ENCODE results near the gene TMEM141.
"Not testable (repeated sequence)": the region's sequence is repeated elsewhere in the genome, so short reads cannot be mapped to it uniquely, and the experiment has no call there.

TMEM141 gene

DNA sequence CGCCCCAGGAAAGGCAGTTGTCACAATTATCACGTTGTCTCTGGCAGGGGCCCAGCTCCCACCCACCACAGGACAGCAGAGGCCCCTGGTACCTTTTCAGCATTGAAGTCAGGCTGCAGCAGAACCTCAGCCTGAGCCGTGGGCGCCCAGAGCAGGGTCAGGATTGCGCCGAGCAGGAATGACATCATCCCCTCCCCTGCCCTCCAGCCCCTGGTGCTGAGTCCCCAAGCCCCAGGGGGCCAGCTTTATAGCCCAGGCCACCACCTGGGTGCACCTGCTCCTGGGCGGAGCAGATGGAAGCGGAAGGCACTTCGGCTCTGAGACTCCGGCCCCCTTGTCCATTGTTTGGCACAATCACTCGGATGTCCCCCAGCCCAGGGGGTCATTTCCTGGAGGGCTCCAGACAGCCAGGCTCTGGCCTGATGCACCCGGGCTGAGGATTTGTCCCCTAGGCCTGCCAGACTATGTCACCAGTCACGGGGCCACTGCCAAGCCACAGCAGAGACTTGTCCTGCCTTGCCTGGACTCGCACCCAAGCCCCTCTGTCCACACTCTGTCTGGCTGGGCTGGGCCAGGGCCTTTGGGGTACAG lies 26.7 kb upstream of the TMEM141 start, which contains the start of gene LCN15:
Gene LCN15 (minus strand): TSS at position 218 of the 591 bp plus-strand sequence. CDS start 30 bp downstream, at position 188.
- Histone ChIP-seq H3K27me3 (ENCODE audit: low read depth, low read length) (no peaks in the 10 kb centered on the region), H3K4me1 (ENCODE audit: control insufficient read depth in 1 of 2, insufficient read depth in 2 of 2, low read length in 2 of 2) (peaks cover 0 to 7% of the 10 kb centered on the region in 2 donors), H3K4me3 (ENCODE audit: low read depth in 1 of 2, low read length in 2 of 2) (no peak within 1 kb of the TSS), H3K27ac (ENCODE audit: low read length) (no peak within 1 kb of the TSS), H3K36me3 (ENCODE audit: control insufficient read depth in 1 of 2, insufficient read depth in 2 of 2, low read length in 2 of 2) (no peaks in the 10 kb centered on the region), H3K9me3 (ENCODE audit: control insufficient read depth in 1 of 2, low read length in 2 of 2) (no peaks in the 10 kb centered on the region)

- Histone ChIP-seq H3K4me1 (ENCODE audit: control insufficient read depth in 1 of 2, insufficient read depth in 2 of 2, low read length in 2 of 2) (peaks cover 0 to 7% of the 10 kb centered on the region in 2 donors), H3K27ac (ENCODE audit: low read length) (no peak overlapping the region), H3K9me3 (ENCODE audit: control insufficient read depth in 1 of 2, low read length in 2 of 2) (no peaks in the 10 kb centered on the region), H3K36me3 (ENCODE audit: control insufficient read depth in 1 of 2, insufficient read depth in 2 of 2, low read length in 2 of 2) (no peaks in the 10 kb centered on the region), H3K4me3 (ENCODE audit: low read depth in 1 of 2, low read length in 2 of 2) (no peak overlapping the region), H3K27me3 (ENCODE audit: low read depth, low read length) (no peaks in the 10 kb centered on the region)
Measured at GRCh38 chr9:136765041-136765440, 26.1 kb upstream of the TMEM141 start.

GRCh38 chr9:136765745-136766409 lies 25.3 kb upstream of the TMEM141 start:
- H3K36me3 ChIP-seq (ENCODE audit: control insufficient read depth in 1 of 2, insufficient read depth in 2 of 2, low read length in 2 of 2); H3K27ac ChIP-seq (ENCODE audit: low read length); H3K4me3 ChIP-seq (ENCODE audit: low read depth in 1 of 2, low read length in 2 of 2); H3K4me1 ChIP-seq (ENCODE audit: control insufficient read depth in 1 of 2, insufficient read depth in 2 of 2, low read length in 2 of 2); H3K27me3 ChIP-seq (ENCODE audit: low read depth, low read length); H3K9me3 ChIP-seq (ENCODE audit: control insufficient read depth in 1 of 2, low read length in 2 of 2): not testable (repeated sequence)

DNA sequence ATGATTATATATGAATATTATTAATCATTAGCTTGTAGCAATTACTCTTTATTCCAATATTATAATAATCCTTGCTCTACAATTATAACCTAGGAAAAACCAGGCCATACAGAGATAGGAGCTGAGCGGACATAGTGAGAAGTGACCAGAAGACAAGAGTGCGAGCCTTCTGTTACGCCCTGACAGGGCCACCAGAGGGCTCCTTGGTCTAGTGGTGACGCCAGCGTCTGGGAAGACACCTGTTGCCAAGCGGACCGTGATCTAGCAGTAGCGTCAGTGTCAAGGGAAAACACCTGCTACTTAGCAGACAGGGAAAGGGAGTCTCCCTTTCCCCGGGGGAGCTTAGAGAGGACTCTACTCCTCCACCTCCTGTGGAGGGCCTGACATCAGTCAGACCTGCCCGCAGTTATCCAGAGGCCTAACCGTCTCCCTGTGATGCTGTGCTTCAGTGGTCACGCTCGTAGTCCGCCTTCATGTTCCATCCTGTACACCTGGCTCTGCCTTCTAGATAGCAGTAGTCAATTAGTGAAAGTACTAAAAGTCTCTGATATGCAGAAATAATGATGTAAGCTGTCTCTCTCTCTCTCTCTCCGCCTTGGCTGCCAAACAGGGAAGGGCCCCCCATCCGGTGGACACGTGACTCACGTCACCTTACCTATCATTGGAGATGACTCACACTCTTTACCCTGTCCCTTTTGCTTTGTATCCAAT lies 24.6 kb upstream of the TMEM141 start:
- not testable (repeated sequence) for H3K27ac ChIP-seq (ENCODE audit: low read length); H3K4me1 ChIP-seq (ENCODE audit: control insufficient read depth in 1 of 2, insufficient read depth in 2 of 2, low read length in 2 of 2)

DNA sequence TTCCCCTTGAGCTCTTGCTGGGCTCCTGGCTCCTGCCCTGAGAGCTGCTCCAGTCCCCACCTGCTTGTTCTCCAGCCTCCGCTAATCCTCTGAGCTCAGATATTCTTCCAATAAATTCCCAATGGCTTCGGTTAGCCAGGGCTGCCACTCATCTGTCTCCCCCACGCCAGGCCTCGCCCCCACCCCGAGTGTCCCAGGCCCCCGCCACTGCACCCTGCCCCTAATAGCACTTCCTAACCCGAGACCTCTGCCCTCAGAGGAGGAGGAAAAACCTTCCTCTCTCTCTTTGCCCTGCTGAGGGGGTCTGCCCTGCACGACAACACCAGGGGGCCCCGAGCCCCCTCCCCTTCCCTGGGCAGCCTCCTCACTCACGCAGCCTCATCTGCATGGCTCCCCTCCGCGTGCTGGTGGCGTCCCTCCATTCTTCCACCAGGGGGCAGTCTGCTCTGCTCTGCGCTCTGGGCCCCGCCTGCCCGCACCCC lies 21.4 kb upstream of the TMEM141 start:
- no peak overlapping the region for H3K4me3 ChIP-seq (ENCODE audit: low read depth in 1 of 2, low read length in 2 of 2)
- no peaks in the 10 kb centered on the region for H3K36me3 ChIP-seq (ENCODE audit: control insufficient read depth in 1 of 2, insufficient read depth in 2 of 2, low read length in 2 of 2)
- peaks cover 5 to 6% of the 10 kb centered on the region in 2 donors for H3K9me3 ChIP-seq (ENCODE audit: control insufficient read depth in 1 of 2, low read length in 2 of 2)
- H3K27ac ChIP-seq (ENCODE audit: low read length) = no peak overlapping the region
- no peaks in the 10 kb centered on the region for H3K4me1 ChIP-seq (ENCODE audit: control insufficient read depth in 1 of 2, insufficient read depth in 2 of 2, low read length in 2 of 2)
- H3K27me3 ChIP-seq (ENCODE audit: low read depth, low read length) = no peaks in the 10 kb centered on the region

More for the DNA sequence above, 24.6 kb upstream of the TMEM141 start:
- H3K36me3 ChIP-seq (ENCODE audit: control insufficient read depth in 1 of 2, insufficient read depth in 2 of 2, low read length in 2 of 2); H3K9me3 ChIP-seq (ENCODE audit: control insufficient read depth in 1 of 2, low read length in 2 of 2); H3K27me3 ChIP-seq (ENCODE audit: low read depth, low read length); H3K4me3 ChIP-seq (ENCODE audit: low read depth in 1 of 2, low read length in 2 of 2): not testable (repeated sequence)

DNA sequence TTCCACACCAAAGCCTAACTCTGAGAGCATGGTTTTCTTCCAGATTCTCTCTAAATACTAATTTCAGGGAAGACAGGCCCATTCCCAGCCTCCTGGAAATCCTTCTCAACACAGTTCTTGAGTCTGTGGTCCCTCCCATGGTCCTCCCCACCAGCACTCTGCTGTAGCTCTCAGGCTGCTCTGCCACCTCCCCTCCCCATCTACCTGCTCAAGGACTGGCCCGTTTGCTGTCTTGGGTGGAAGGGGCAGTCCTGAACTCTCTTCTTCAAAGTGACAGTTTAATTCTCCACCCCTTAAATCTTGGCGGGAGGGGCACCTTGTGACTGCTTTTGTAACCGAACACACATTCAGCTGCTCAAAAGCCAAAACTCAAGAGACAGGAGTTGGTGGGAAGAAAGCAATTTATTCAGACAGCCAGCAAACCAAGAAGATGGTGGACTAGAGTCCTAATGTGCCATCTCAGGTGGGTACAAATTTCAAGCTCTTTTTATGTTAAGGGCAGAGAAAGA lies 19.2 kb upstream of the TMEM141 start:
- H3K36me3 ChIP-seq (ENCODE audit: control insufficient read depth in 1 of 2, insufficient read depth in 2 of 2, low read length in 2 of 2) = no peaks in the 10 kb centered on the region
- H3K9me3 ChIP-seq (ENCODE audit: control insufficient read depth in 1 of 2, low read length in 2 of 2) = peaks cover 5 to 6% of the 10 kb centered on the region in 2 donors
- H3K27me3 ChIP-seq (ENCODE audit: low read depth, low read length) = no peaks in the 10 kb centered on the region
- no peak overlapping the region for H3K27ac ChIP-seq (ENCODE audit: low read length)
- H3K4me3 ChIP-seq (ENCODE audit: low read depth in 1 of 2, low read length in 2 of 2) = no peak overlapping the region
- H3K4me1 ChIP-seq (ENCODE audit: control insufficient read depth in 1 of 2, insufficient read depth in 2 of 2, low read length in 2 of 2) = no peaks in the 10 kb centered on the region

DNA sequence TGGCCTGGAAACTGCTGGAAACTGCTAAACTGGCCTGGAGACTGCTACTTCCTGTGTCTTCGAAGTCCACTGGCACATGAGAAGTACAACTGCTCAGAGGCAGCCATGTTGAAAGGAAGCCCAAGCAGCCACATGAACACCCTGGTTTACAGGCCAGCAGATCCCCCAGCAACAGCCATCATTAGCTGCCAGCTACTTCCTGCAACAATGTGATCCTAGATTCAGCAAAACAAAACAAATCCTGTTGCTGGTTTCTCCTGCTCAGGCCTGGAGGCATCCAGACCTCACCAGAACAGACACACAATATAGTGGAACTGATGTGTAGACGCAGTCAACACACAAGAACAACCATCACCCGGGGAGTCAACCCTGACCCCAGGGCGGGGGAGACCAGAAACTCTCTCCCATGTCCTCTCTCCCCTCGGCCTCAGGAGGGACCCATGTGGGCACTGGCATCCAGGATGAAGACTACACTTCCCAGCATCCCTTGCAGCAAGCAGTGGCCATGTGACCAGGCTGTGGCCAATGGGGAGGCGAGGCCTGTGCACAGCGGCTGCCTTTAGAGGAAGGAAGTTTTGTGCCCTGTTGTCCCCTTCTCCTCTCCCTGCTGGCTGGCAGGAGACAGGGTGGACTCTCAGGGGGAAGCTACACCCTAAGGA lies 17.6 kb upstream of the TMEM141 start:
- no peak overlapping the region for H3K4me3 ChIP-seq (ENCODE audit: low read depth in 1 of 2, low read length in 2 of 2)
- no peak overlapping the region for H3K27ac ChIP-seq (ENCODE audit: low read length)
- H3K4me1 ChIP-seq (ENCODE audit: control insufficient read depth in 1 of 2, insufficient read depth in 2 of 2, low read length in 2 of 2) = no peaks in the 10 kb centered on the region
- no peaks in the 10 kb centered on the region for H3K36me3 ChIP-seq (ENCODE audit: control insufficient read depth in 1 of 2, insufficient read depth in 2 of 2, low read length in 2 of 2)
- peaks cover 5 to 6% of the 10 kb centered on the region in 2 donors for H3K9me3 ChIP-seq (ENCODE audit: control insufficient read depth in 1 of 2, low read length in 2 of 2)
- H3K27me3 ChIP-seq (ENCODE audit: low read depth, low read length) = no peaks in the 10 kb centered on the region

DNA sequence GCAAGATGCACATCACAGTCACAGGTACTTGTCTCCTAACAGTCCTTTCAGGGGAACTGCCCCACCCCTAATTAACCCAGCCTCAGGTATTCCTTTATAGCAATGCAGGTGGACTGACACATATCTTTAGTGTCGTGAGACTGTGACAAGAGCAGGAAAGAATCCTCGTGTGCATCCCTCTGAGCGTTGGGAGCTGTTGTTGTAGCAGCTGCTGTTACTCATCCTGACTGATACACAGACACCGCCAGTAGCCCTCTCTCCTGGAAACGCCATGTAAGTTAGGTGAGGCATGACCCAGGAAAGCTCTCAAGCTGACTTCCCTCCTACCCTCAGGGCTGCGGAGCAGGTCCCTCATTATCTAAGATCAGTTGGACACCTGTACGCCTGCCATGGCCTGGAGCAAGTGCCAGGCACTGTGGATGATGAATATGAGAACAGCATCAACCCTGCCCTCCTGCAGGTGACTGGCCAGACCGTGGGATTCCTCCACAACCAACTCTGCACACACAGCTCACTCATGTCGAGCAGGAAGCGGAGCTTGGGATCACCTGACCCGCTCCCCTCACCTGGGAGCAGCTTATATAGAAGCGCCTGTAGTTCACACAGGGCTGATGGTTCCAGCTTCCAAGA lies 16.6 kb upstream of the TMEM141 start:
- Histone ChIP-seq H3K4me1 (ENCODE audit: control insufficient read depth in 1 of 2, insufficient read depth in 2 of 2, low read length in 2 of 2) (no peaks in the 10 kb centered on the region), H3K27me3 (ENCODE audit: low read depth, low read length) (no peaks in the 10 kb centered on the region), H3K36me3 (ENCODE audit: control insufficient read depth in 1 of 2, insufficient read depth in 2 of 2, low read length in 2 of 2) (no peaks in the 10 kb centered on the region), H3K27ac (ENCODE audit: low read length) (no peak overlapping the region), H3K9me3 (ENCODE audit: control insufficient read depth in 1 of 2, low read length in 2 of 2) (peaks cover 5 to 6% of the 10 kb centered on the region in 2 donors), H3K4me3 (ENCODE audit: low read depth in 1 of 2, low read length in 2 of 2) (no peak overlapping the region)

DNA sequence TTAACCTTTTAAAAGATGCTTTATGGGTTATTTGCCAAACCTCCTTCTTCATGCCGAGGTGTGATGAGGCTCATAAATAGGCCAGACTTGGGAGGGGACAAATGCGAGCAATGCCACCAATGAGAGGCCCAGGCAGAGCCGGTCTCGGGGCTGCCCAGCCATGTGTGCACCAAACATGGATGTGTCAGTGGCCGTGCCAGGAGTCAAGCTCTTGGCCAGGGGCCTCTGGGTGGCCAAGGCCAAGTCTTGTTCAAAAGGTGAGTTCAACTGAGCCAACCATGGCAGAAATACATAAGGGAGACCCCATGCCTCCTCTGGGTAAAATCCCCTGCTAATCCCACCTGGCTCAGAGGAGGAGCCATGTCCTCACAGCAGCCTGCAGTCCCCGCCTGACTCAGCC lies 16.0 kb upstream of the TMEM141 start:
- Histone ChIP-seq H3K4me3 (ENCODE audit: low read depth in 1 of 2, low read length in 2 of 2) (no peak overlapping the region), H3K27me3 (ENCODE audit: low read depth, low read length) (no peaks in the 10 kb centered on the region), H3K9me3 (ENCODE audit: control insufficient read depth in 1 of 2, low read length in 2 of 2) (peaks cover 5 to 6% of the 10 kb centered on the region in 2 donors), H3K27ac (ENCODE audit: low read length) (no peak overlapping the region), H3K4me1 (ENCODE audit: control insufficient read depth in 1 of 2, insufficient read depth in 2 of 2, low read length in 2 of 2) (no peaks in the 10 kb centered on the region), H3K36me3 (ENCODE audit: control insufficient read depth in 1 of 2, insufficient read depth in 2 of 2, low read length in 2 of 2) (no peaks in the 10 kb centered on the region)

- Histone ChIP-seq H3K27me3 (ENCODE audit: low read depth, low read length) (no peaks in the 10 kb centered on the region), H3K27ac (ENCODE audit: low read length) (no peak overlapping the region), H3K4me3 (ENCODE audit: low read depth in 1 of 2, low read length in 2 of 2) (no peak overlapping the region), H3K36me3 (ENCODE audit: control insufficient read depth in 1 of 2, insufficient read depth in 2 of 2, low read length in 2 of 2) (no peaks in the 10 kb centered on the region), H3K4me1 (ENCODE audit: control insufficient read depth in 1 of 2, insufficient read depth in 2 of 2, low read length in 2 of 2) (no peaks in the 10 kb centered on the region), H3K9me3 (ENCODE audit: control insufficient read depth in 1 of 2, low read length in 2 of 2) (peaks cover 5 to 6% of the 10 kb centered on the region in 2 donors)
Measured at GRCh38 chr9:136776947-136777346, 14.2 kb upstream of the TMEM141 start.

Data from muscle layer of duodenum (tissue), 2 donors.